Mesendoderm (in vitro differentiated cells): ENCODE data around the gene ETF1.

Source experiments
- DNase-seq: peaks from one replicate; pipeline ENCODE4 v3.0.0; 2013
- H2AK5ac ChIP-seq: 2 replicates; pipeline ENCODE4 v1.6.1; 2013; ENCODE audit warnings: low read length, inconsistent platforms
- H2BK120ac ChIP-seq: 2 replicates; pipeline ENCODE4 v1.6.1; 2013; ENCODE audit warnings: low read depth, mild to moderate bottlenecking, low read length, moderate library complexity, mixed read lengths
- H2BK15ac ChIP-seq: replicated peaks from 2 replicates; pipeline ENCODE4 v1.6.1; 2013; ENCODE audit warnings: low read depth, mild to moderate bottlenecking, moderate library complexity
- H2BK5ac ChIP-seq: 2 replicates; pipeline ENCODE4 v1.6.1; 2013; ENCODE audit warnings: low read length, inconsistent platforms
- H3K18ac ChIP-seq: 2 replicates; pipeline ENCODE4 v1.6.1; 2013; ENCODE audit warnings: mild to moderate bottlenecking, low read length, mixed read lengths
- H3K23ac ChIP-seq: one replicate; pipeline ENCODE4 v1.6.1; 2013; ENCODE audit warnings: low read length
- H3K27ac ChIP-seq: 2 replicates; pipeline ENCODE4 v1.5.1; 2013; ENCODE audit warnings: low read depth, mild to moderate bottlenecking, inconsistent platforms, low read length, moderate library complexity
- H3K27me3 ChIP-seq: 2 replicates; pipeline ENCODE4 v1.6.1; 2013; ENCODE audit warnings: low read length, control low read depth, mild to moderate bottlenecking, inconsistent platforms; ENCODE audit not compliant: insufficient read depth, poor library complexity
- H3K36me3 ChIP-seq: 2 replicates; pipeline ENCODE4 v1.6.1; 2013; ENCODE audit warnings: low read length, inconsistent platforms; ENCODE audit not compliant: control insufficient read depth, insufficient read depth
- H3K4ac ChIP-seq: one replicate; pipeline ENCODE4 v1.6.1; 2013; ENCODE audit warnings: low read depth, mild to moderate bottlenecking, low read length, moderate library complexity
- H3K4me1 ChIP-seq: 2 replicates; pipeline ENCODE4 v1.6.1; 2013; ENCODE audit warnings: low read depth, low read length, inconsistent platforms; ENCODE audit not compliant: control insufficient read depth
- H3K4me2 ChIP-seq: 2 replicates; pipeline ENCODE4 v1.6.1; 2013; ENCODE audit warnings: low read length
- H3K4me3 ChIP-seq: 2 replicates; pipeline ENCODE4 v1.5.1; 2013; ENCODE audit warnings: mild to moderate bottlenecking, low read length
- H3K56ac ChIP-seq: one replicate; pipeline ENCODE4 v1.6.1; 2013; ENCODE audit warnings: low read length
- H3K79me1 ChIP-seq: 2 replicates; pipeline ENCODE4 v1.6.1; 2013; ENCODE audit warnings: low read length, inconsistent platforms
- H3K79me2 ChIP-seq: 2 replicates; pipeline ENCODE4 v1.6.1; 2013; ENCODE audit warnings: mild to moderate bottlenecking, low read length; ENCODE audit not compliant: control insufficient read depth, insufficient read depth
- H3K9ac ChIP-seq: 2 replicates; pipeline ENCODE4 v1.6.1; 2013; ENCODE audit warnings: low read length, inconsistent platforms
- H4K5ac ChIP-seq: one replicate; pipeline ENCODE4 v1.6.1; 2013; ENCODE audit warnings: low read length
- H4K8ac ChIP-seq: one replicate; pipeline ENCODE4 v1.6.1; 2013; ENCODE audit warnings: low read depth, mild to moderate bottlenecking, control low read depth, low read length, moderate library complexity
- WGBS: extraction: QIAGEN DNeasy Blood & Tissue Kit; methylation state at CpG from one replicate; pipeline ENCODE4 v1.1.7; 2013; ENCODE audit warnings: low lambda C conversion rate, missing lambda C conversion rate; ENCODE audit not compliant: insufficient coverage; ENCODE audit errors: extremely low coverage; 5-methylcytosine and 5-hydroxymethylcytosine counted together

The ETF1 gene

GRCh38 chr5:138465261-138466124 is 77.5 kb downstream of the ETF1 start, which contains the start of gene EGR1:
Gene EGR1, plus strand, starts transcription at chr5:138465479. Its CDS starts 283 bp downstream, at chr5:138465762.
- Histone ChIP-seq H3K79me2 (no peaks in the 10 kb centered on the region), H3K9ac (peak within 1 kb of the TSS; percentile 83), H3K4me2 (peak within 1 kb of the TSS; percentile 96), H3K4me3 (peak within 1 kb of the TSS; percentile 75), H3K27ac (peak within 1 kb of the TSS; percentile 63), H3K18ac (no peak within 1 kb of the TSS), H3K79me1 (no peaks in the 10 kb centered on the region), H3K36me3 (no peaks in the 10 kb centered on the region), H3K56ac (peak within 1 kb of the TSS; percentile 94), H3K23ac (no peak within 1 kb of the TSS), H4K8ac (no peak within 1 kb of the TSS), H2BK120ac (no peak within 1 kb of the TSS), H2BK5ac (no peak within 1 kb of the TSS), H2BK15ac (no peak within 1 kb of the TSS), H3K4ac (no peak within 1 kb of the TSS), H3K27me3 (peaks cover 3% of the 10 kb centered on the region), H2AK5ac (no peak within 1 kb of the TSS), H4K5ac (no peak within 1 kb of the TSS), H3K4me1 (no peaks in the 10 kb centered on the region)
- DNase-seq = peak; percentile 97
- no CpG with 5 or more reads among the region's 85 CpGs for WGBS

GRCh38 chr5:138464388-138465260 is 78.4 kb downstream of the ETF1 start:
- no peak overlapping the region for H4K5ac ChIP-seq
- no peak overlapping the region for H2BK120ac ChIP-seq
- peak overlapping the region; percentile 94 for H3K56ac ChIP-seq
- H3K4ac ChIP-seq = no peak overlapping the region
- no peak overlapping the region for H2BK15ac ChIP-seq
- H3K27ac ChIP-seq = peak overlapping the region; percentile 63
- H3K4me2 ChIP-seq = peak overlapping the region; percentile 96
- H3K9ac ChIP-seq = peak overlapping the region; percentile 83
- H4K8ac ChIP-seq = no peak overlapping the region
- no peaks in the 10 kb centered on the region for H3K79me1 ChIP-seq
- no peaks in the 10 kb centered on the region for H3K79me2 ChIP-seq
- no peak overlapping the region for H2AK5ac ChIP-seq
- H3K4me1 ChIP-seq = no peaks in the 10 kb centered on the region
- no peaks in the 10 kb centered on the region for H3K36me3 ChIP-seq
- H3K4me3 ChIP-seq = peak overlapping the region; percentile 75
- H3K23ac ChIP-seq = no peak overlapping the region
- H3K27me3 ChIP-seq = peaks cover 3% of the 10 kb centered on the region
- H3K18ac ChIP-seq = no peak overlapping the region
- H2BK5ac ChIP-seq = no peak overlapping the region
- DNase-seq = peak; percentile 100
- no CpG with 5 or more reads among the region's 64 CpGs for WGBS

GRCh38 chr5:138464008-138464387 is 79.0 kb downstream of the ETF1 start:
- WGBS = no CpG with 5 or more reads among the region's 34 CpGs
- Histone ChIP-seq H2BK120ac (no peak overlapping the region), H3K36me3 (no peaks in the 10 kb centered on the region), H3K23ac (no peak overlapping the region), H3K79me1 (no peaks in the 10 kb centered on the region), H4K5ac (no peak overlapping the region), H3K27me3 (peaks cover 3% of the 10 kb centered on the region), H3K4me3 (peak overlapping the region; percentile 75), H3K4ac (peak overlapping the region; percentile 1), H3K79me2 (no peaks in the 10 kb centered on the region), H2BK5ac (peak overlapping the region; percentile 0), H3K27ac (peak overlapping the region; percentile 61), H3K4me2 (peak overlapping the region; percentile 96), H3K56ac (peak overlapping the region; percentile 94), H3K9ac (peak overlapping the region; percentile 83), H2BK15ac (no peak overlapping the region), H3K18ac (peak overlapping the region; percentile 70), H3K4me1 (no peaks in the 10 kb centered on the region), H4K8ac (no peak overlapping the region), H2AK5ac (no peak overlapping the region)
- DNase-seq = peak; percentile 96

GRCh38 chr5:138463419-138464007 is 79.5 kb downstream of the ETF1 start:
- Histone ChIP-seq H4K8ac (no peak overlapping the region), H3K56ac (peak overlapping the region; percentile 81), H2BK120ac (no peak overlapping the region), H3K4me1 (no peaks in the 10 kb centered on the region), H3K27me3 (peaks cover 3% of the 10 kb centered on the region), H3K36me3 (no peaks in the 10 kb centered on the region), H3K27ac (peak overlapping the region; percentile 61), H3K4me2 (peak overlapping the region; percentile 81), H2BK15ac (no peak overlapping the region), H3K18ac (peak overlapping the region; percentile 70), H3K79me2 (no peaks in the 10 kb centered on the region), H3K9ac (peak overlapping the region; percentile 75), H2BK5ac (peak overlapping the region; percentile 0), H3K4me3 (peak overlapping the region; percentile 19), H4K5ac (no peak overlapping the region), H3K23ac (no peak overlapping the region), H3K79me1 (no peaks in the 10 kb centered on the region), H2AK5ac (no peak overlapping the region), H3K4ac (peak overlapping the region; percentile 1)
- DNase-seq = peak; percentile 52
- no CpG with 5 or more reads among the region's 21 CpGs for WGBS

- H2BK5ac ChIP-seq = no peak overlapping the region
- no peaks in the 10 kb centered on the region for H3K36me3 ChIP-seq
- no peak overlapping the region for H3K23ac ChIP-seq
- no peak overlapping the region for H3K56ac ChIP-seq
- no peak overlapping the region for H3K27ac ChIP-seq
- no peak overlapping the region for H4K8ac ChIP-seq
- no peak overlapping the region for H2BK15ac ChIP-seq
- H2BK120ac ChIP-seq = no peak overlapping the region
- no CpG with 5 or more reads among the region's 11 CpGs for WGBS
- H3K79me1 ChIP-seq = no peaks in the 10 kb centered on the region
- no peak overlapping the region for H2AK5ac ChIP-seq
- H3K27me3 ChIP-seq = peaks cover 3% of the 10 kb centered on the region
- H3K4me3 ChIP-seq = no peak overlapping the region
- H3K18ac ChIP-seq = no peak overlapping the region
- H3K9ac ChIP-seq = no peak overlapping the region
- H4K5ac ChIP-seq = no peak overlapping the region
- no peak overlapping the region for H3K4me2 ChIP-seq
- no peaks in the 10 kb centered on the region for H3K79me2 ChIP-seq
- DNase-seq = peak; percentile 45
- H3K4me1 ChIP-seq = no peaks in the 10 kb centered on the region
- no peak overlapping the region for H3K4ac ChIP-seq
Measured at GRCh38 chr5:138461343-138462125, 81.5 kb downstream of the ETF1 start.
